Activated T-cell treated with anti-CD3 and anti-CD28 coated beads, Interleukin-2, amount 50 U/mL, for 4 hours (primary cell): ENCODE measurements around the gene PITHD1. TPM values are rescaled to one million over a fixed set of nuclear protein-coding genes. Genes with fewer than 3 reads are reported as not detected.
A peak's percentile ranks its signal among the peaks of the same experiment; 100 is the strongest.
"Not testable (repeated sequence)": the region's sequence is repeated elsewhere in the genome, so short reads cannot be mapped to it uniquely, and the experiment has no call there.

Experiments used
- ATAC-seq, 2 donors: fragments of 200-7000 bp; cut with Tn5 transposase; one replicate each; pipeline ENCODE4 v1.10.0; 2021
- DNase-seq: peaks from one replicate; pipeline ENCODE4 v3.0.0-alpha.2; 2020
- H3K27me3 Mint-ChIP-seq: one replicate; pipeline ENCODE4 v1.8.0; 2021; ENCODE audit warnings: low read depth, mixed read lengths
- H3K36me3 Mint-ChIP-seq: one replicate; pipeline ENCODE4 v1.8.0; 2022; ENCODE audit warnings: mixed read lengths; ENCODE audit not compliant: insufficient read depth
- H3K4me1 Mint-ChIP-seq: one replicate; pipeline ENCODE4 v1.8.0; 2021; ENCODE audit warnings: low read depth, mixed read lengths
- H3K4me3 Mint-ChIP-seq: one replicate; pipeline ENCODE4 v1.8.0; 2021; ENCODE audit warnings: mild to moderate bottlenecking, moderate library complexity, mixed read lengths
- H3K9me3 Mint-ChIP-seq: one replicate; pipeline ENCODE4 v1.8.0; 2021; ENCODE audit warnings: mixed read lengths
- total RNA-seq, 3 donors: library from RNA; stranded (reverse); gene quantifications; one replicate each; pipeline ENCODE4 v1.2.1, GENCODE V29; 2021

PITHD1 gene
- total RNA-seq: 100 to 1,000 TPM; 125 to 128 (median 126) TPM

- ATAC-seq: peak; percentile 90 to 91
- DNase-seq: peak; percentile 69
- H3K4me3 Mint-ChIP-seq: peak within 1 kb of the TSS; percentile 85
- H3K4me1 Mint-ChIP-seq: peaks cover 35% of the 10 kb centered on the region
- no peaks in the 10 kb centered on the region for H3K27me3 Mint-ChIP-seq
- H3K9me3 Mint-ChIP-seq: no peaks in the 10 kb centered on the region
- H3K36me3 Mint-ChIP-seq: peaks cover 12% of the 10 kb centered on the region
Observed at GRCh38 chr1:23777979-23778814, at the start of gene PITHD1. Gene PITHD1 (plus strand): TSS chr1:23778418. CDS start chr1:23778516, 98 bp downstream.

- H3K36me3 Mint-ChIP-seq: peaks cover 3% of the 10 kb centered on the region
- ATAC-seq (no peak), DNase-seq (no peak)
- no peak overlapping the region for H3K4me3 Mint-ChIP-seq
- H3K27me3 Mint-ChIP-seq: no peaks in the 10 kb centered on the region
- H3K9me3 Mint-ChIP-seq: no peaks in the 10 kb centered on the region
- H3K4me1 Mint-ChIP-seq: no peaks in the 10 kb centered on the region
Observed at GRCh38 chr1:23732363-23733224, 45.6 kb upstream of the PITHD1 start.

GRCh38 chr1:23733281-23733680, 44.9 kb upstream of the PITHD1 start:
- H3K9me3 Mint-ChIP-seq, H3K36me3 Mint-ChIP-seq, ATAC-seq, H3K4me3 Mint-ChIP-seq, H3K27me3 Mint-ChIP-seq, H3K4me1 Mint-ChIP-seq, DNase-seq: not testable (repeated sequence)

- no peaks in the 10 kb centered on the region for H3K9me3 Mint-ChIP-seq
- DNase-seq (no peak), ATAC-seq (peak; percentile 80 to 81)
- no peaks in the 10 kb centered on the region for H3K4me1 Mint-ChIP-seq
- no peaks in the 10 kb centered on the region for H3K27me3 Mint-ChIP-seq
- no peak overlapping the region for H3K4me3 Mint-ChIP-seq
- H3K36me3 Mint-ChIP-seq: no peaks in the 10 kb centered on the region
Observed at GRCh38 chr1:23736437-23737134, 41.6 kb upstream of the PITHD1 start.

- ATAC-seq (no peak), DNase-seq (no peak)
- no peaks in the 10 kb centered on the region for H3K27me3 Mint-ChIP-seq
- no peaks in the 10 kb centered on the region for H3K9me3 Mint-ChIP-seq
- peak overlapping the region; percentile 92 for H3K4me3 Mint-ChIP-seq
- peaks cover 6% of the 10 kb centered on the region for H3K36me3 Mint-ChIP-seq
- H3K4me1 Mint-ChIP-seq: peaks cover 29% of the 10 kb centered on the region
Observed at GRCh38 chr1:23741609-23742008, 36.6 kb upstream of the PITHD1 start.

- H3K27me3 Mint-ChIP-seq: no peaks in the 10 kb centered on the region
- peaks cover 40% of the 10 kb centered on the region for H3K4me1 Mint-ChIP-seq
- H3K9me3 Mint-ChIP-seq: no peaks in the 10 kb centered on the region
- peaks cover 12% of the 10 kb centered on the region for H3K36me3 Mint-ChIP-seq
- H3K4me3 Mint-ChIP-seq: peak overlapping the region; percentile 92
- DNase-seq (peak; percentile 27), ATAC-seq (peak; percentile 51 to 53)
Observed at GRCh38 chr1:23742670-23743286, 35.4 kb upstream of the PITHD1 start.

GRCh38 chr1:23743287-23744152, 34.7 kb upstream of the PITHD1 start, which contains the start of gene ELOA:
Gene ELOA (plus strand): TSS chr1:23743471. CDS start chr1:23743504, 33 bp downstream.
- peaks cover 48% of the 10 kb centered on the region for H3K4me1 Mint-ChIP-seq
- H3K9me3 Mint-ChIP-seq: no peaks in the 10 kb centered on the region
- no peaks in the 10 kb centered on the region for H3K27me3 Mint-ChIP-seq
- DNase-seq: peak; percentile 69
- H3K4me3 Mint-ChIP-seq: peak within 1 kb of the TSS; percentile 94
- H3K36me3 Mint-ChIP-seq: peaks cover 12% of the 10 kb centered on the region
- ATAC-seq: peak; percentile 97 to 98

- H3K27me3 Mint-ChIP-seq: no peaks in the 10 kb centered on the region
- H3K36me3 Mint-ChIP-seq: peaks cover 21% of the 10 kb centered on the region
- peak overlapping the region; percentile 94 for H3K4me3 Mint-ChIP-seq
- no peak for DNase-seq
- H3K4me1 Mint-ChIP-seq: peaks cover 56% of the 10 kb centered on the region
- H3K9me3 Mint-ChIP-seq: no peaks in the 10 kb centered on the region
- ATAC-seq: no peak
Observed at GRCh38 chr1:23745515-23745914, 32.7 kb upstream of the PITHD1 start.

- H3K27me3 Mint-ChIP-seq: no peaks in the 10 kb centered on the region
- H3K36me3 Mint-ChIP-seq: peaks cover 31% of the 10 kb centered on the region
- ATAC-seq: no peak
- peaks cover 48% of the 10 kb centered on the region for H3K4me1 Mint-ChIP-seq
- H3K4me3 Mint-ChIP-seq: no peak overlapping the region
- no peak for DNase-seq
- no peaks in the 10 kb centered on the region for H3K9me3 Mint-ChIP-seq
Observed at GRCh38 chr1:23748016-23748415, 30.2 kb upstream of the PITHD1 start.

- peaks cover 47% of the 10 kb centered on the region for H3K36me3 Mint-ChIP-seq
- H3K4me3 Mint-ChIP-seq: no peak overlapping the region
- peak; percentile 52 to 74 for ATAC-seq
- peaks cover 33% of the 10 kb centered on the region for H3K4me1 Mint-ChIP-seq
- H3K27me3 Mint-ChIP-seq: no peaks in the 10 kb centered on the region
- DNase-seq: peak; percentile 11
- no peaks in the 10 kb centered on the region for H3K9me3 Mint-ChIP-seq
Observed at GRCh38 chr1:23751050-23751814, 27.0 kb upstream of the PITHD1 start.

- Mint-ChIP-seq H3K4me3 (no peak overlapping the region), H3K4me1 (peaks cover 29% of the 10 kb centered on the region), H3K9me3 (no peaks in the 10 kb centered on the region), H3K36me3 (peaks cover 48% of the 10 kb centered on the region), H3K27me3 (no peaks in the 10 kb centered on the region)
- no peak for DNase-seq
- ATAC-seq: no peak
Observed at GRCh38 chr1:23751815-23752200, 26.4 kb upstream of the PITHD1 start.

- Mint-ChIP-seq H3K4me3 (no peak overlapping the region), H3K9me3 (no peaks in the 10 kb centered on the region), H3K27me3 (no peaks in the 10 kb centered on the region), H3K4me1 (peaks cover 18% of the 10 kb centered on the region), H3K36me3 (peaks cover 44% of the 10 kb centered on the region)
- ATAC-seq (no peak), DNase-seq (no peak)
Observed at GRCh38 chr1:23752909-23753308, 25.3 kb upstream of the PITHD1 start.
